Ureter (tissue), 1 donor: ENCODE results near the gene FAM32A. TPM values are rescaled to one million over a fixed set of nuclear protein-coding genes. Genes with fewer than 3 reads are reported as not detected.

Experiments used
- total RNA-seq: library from RNA; stranded (reverse); gene quantifications from one replicate; pipeline ENCODE4 v1.2.4, GENCODE V29; 2023
- donor health status: DM: yes; HTN: yes; CAD: no.

Gene FAM32A
- total RNA-seq, 1 donor from 2014 or later = 50.8 TPM

Other genes starting within 250 kb of the FAM32A start
- gene OR10H4, start 236.4 kb upstream of the FAM32A start, total RNA-seq = not detected
- 422 TPM for gene TPM4, start 108.9 kb upstream of the FAM32A start, total RNA-seq
- gene RAB8A, start 73.5 kb upstream of the FAM32A start, total RNA-seq = 70.8 TPM
- gene HSH2D, start 41.7 kb upstream of the FAM32A start, total RNA-seq = 10.6 TPM
- gene CIB3, start 11.9 kb upstream of the FAM32A start, total RNA-seq = not detected
- gene AP1M1, start 12.5 kb downstream of the FAM32A start, total RNA-seq = 56.6 TPM
- gene KLF2, start 139.4 kb downstream of the FAM32A start, total RNA-seq = 56.1 TPM